ENCODE data around the gene WNT10A.

GRCh38 chr2:218863021-218863520 lies 17.6 kb upstream of the WNT10A start:
- TF ChIP-seq CTCF (IDR thresholded peaks at IDR 0.05) (no peak), EP300 (IDR thresholded peaks at IDR 0.05) (no peak), POLR2A (IDR thresholded peaks at IDR 0.05) (no peak)

Data from stomach (tissue), 4 donors.